Measurements from ENCODE around the gene PKD2L2. TPM values are rescaled to one million over a fixed set of nuclear protein-coding genes. Genes with fewer than 3 reads are reported as not detected.

Gene PKD2L2
- total RNA-seq, 1 experiment from 2014 or later: 0.11 TPM

- in situ Hi-C loops (cut with HindIII; ENCODE audit: low pct_unique_long_range_greater_than_20kb, low sequenced_read_pairs): no loop called here
Measured at GRCh38 chr5:137872466-137872865, 16.8 kb upstream of the PKD2L2 start.

GRCh38 chr5:137876101-137876500, 13.2 kb upstream of the PKD2L2 start:
- in situ Hi-C loops (cut with HindIII; ENCODE audit: low pct_unique_long_range_greater_than_20kb, low sequenced_read_pairs): no loop called here

More at GRCh38 chr5:137872466-137872865, 16.8 kb upstream of the PKD2L2 start:
- no peak for DNase-seq (ENCODE audit: low read depth, low spot score)

GRCh38 chr5:137880313-137880712, 8.9 kb upstream of the PKD2L2 start:
- in situ Hi-C loops (cut with HindIII; ENCODE audit: low pct_unique_long_range_greater_than_20kb, low sequenced_read_pairs): no loop called here

More at GRCh38 chr5:137876101-137876500, 13.2 kb upstream of the PKD2L2 start:
- no peak for DNase-seq (ENCODE audit: low read depth, low spot score)

GRCh38 chr5:137887831-137888230, 1.4 kb upstream of the PKD2L2 start:
- in situ Hi-C loops (cut with HindIII; ENCODE audit: low pct_unique_long_range_greater_than_20kb, low sequenced_read_pairs): no loop called here
- DNase-seq (ENCODE audit: low read depth, low spot score): peak; percentile 13

More at GRCh38 chr5:137880313-137880712, 8.9 kb upstream of the PKD2L2 start:
- peak; percentile 77 for DNase-seq (ENCODE audit: low read depth, low spot score)

- DNase-seq (ENCODE audit: low read depth, low spot score): peak; percentile 53
- in situ Hi-C loops (cut with HindIII; ENCODE audit: low pct_unique_long_range_greater_than_20kb, low sequenced_read_pairs): no loop called here
Measured at GRCh38 chr5:137888466-137888862, 793 bp upstream of the PKD2L2 start.

- no peak for DNase-seq (ENCODE audit: low read depth, low spot score)
- in situ Hi-C loops (cut with HindIII; ENCODE audit: low pct_unique_long_range_greater_than_20kb, low sequenced_read_pairs): no loop called here
Measured at GRCh38 chr5:137890845-137891244, 1.6 kb downstream of the PKD2L2 start.

- in situ Hi-C loops (cut with HindIII; ENCODE audit: low pct_unique_long_range_greater_than_20kb, low sequenced_read_pairs): no loop called here
- DNase-seq (ENCODE audit: low read depth, low spot score): no peak
Measured at GRCh38 chr5:137891849-137892248, 2.6 kb downstream of the PKD2L2 start.

- no peak for DNase-seq (ENCODE audit: low read depth, low spot score)
- in situ Hi-C loops (cut with HindIII; ENCODE audit: low pct_unique_long_range_greater_than_20kb, low sequenced_read_pairs): no loop called here
Measured at GRCh38 chr5:137894586-137894985, 5.3 kb downstream of the PKD2L2 start.

- no peak for DNase-seq (ENCODE audit: low read depth, low spot score)
- in situ Hi-C loops (cut with HindIII; ENCODE audit: low pct_unique_long_range_greater_than_20kb, low sequenced_read_pairs): no loop called here
Measured at GRCh38 chr5:137896560-137896959, 7.3 kb downstream of the PKD2L2 start.

GRCh38 chr5:137899493-137899892, 10.2 kb downstream of the PKD2L2 start:
- in situ Hi-C loops (cut with HindIII; ENCODE audit: low pct_unique_long_range_greater_than_20kb, low sequenced_read_pairs): no loop called here
- DNase-seq (ENCODE audit: low read depth, low spot score): no peak

- DNase-seq (ENCODE audit: low read depth, low spot score): peak; percentile 80
Measured at GRCh38 chr5:137901011-137901817, 12.0 kb downstream of the PKD2L2 start.

GRCh38 chr5:137902408-137903133, 13.3 kb downstream of the PKD2L2 start:
- DNase-seq (ENCODE audit: low read depth, low spot score): no peak
- in situ Hi-C loops (cut with HindIII; ENCODE audit: low pct_unique_long_range_greater_than_20kb, low sequenced_read_pairs): no loop called here

More at GRCh38 chr5:137901011-137901817, 12.0 kb downstream of the PKD2L2 start:
- in situ Hi-C loops (cut with HindIII; ENCODE audit: low pct_unique_long_range_greater_than_20kb, low sequenced_read_pairs): no loop called here

- in situ Hi-C loops (cut with HindIII; ENCODE audit: low pct_unique_long_range_greater_than_20kb, low sequenced_read_pairs): no loop called here
- DNase-seq (ENCODE audit: low read depth, low spot score): no peak
Measured at GRCh38 chr5:137914758-137915157, 25.5 kb downstream of the PKD2L2 start.

GRCh38 chr5:137916923-137917322, 27.7 kb downstream of the PKD2L2 start:
- DNase-seq (ENCODE audit: low read depth, low spot score): no peak

GRCh38 chr5:137921931-137922330, 32.7 kb downstream of the PKD2L2 start:
- no peak for DNase-seq (ENCODE audit: low read depth, low spot score)

More at GRCh38 chr5:137916923-137917322, 27.7 kb downstream of the PKD2L2 start:
- in situ Hi-C loops (cut with HindIII; ENCODE audit: low pct_unique_long_range_greater_than_20kb, low sequenced_read_pairs): no loop called here

GRCh38 chr5:137923856-137924255, 34.6 kb downstream of the PKD2L2 start:
- in situ Hi-C loops (cut with HindIII; ENCODE audit: low pct_unique_long_range_greater_than_20kb, low sequenced_read_pairs): no loop called here
- DNase-seq (ENCODE audit: low read depth, low spot score): peak; percentile 14

More at GRCh38 chr5:137921931-137922330, 32.7 kb downstream of the PKD2L2 start:
- in situ Hi-C loops (cut with HindIII; ENCODE audit: low pct_unique_long_range_greater_than_20kb, low sequenced_read_pairs): no loop called here

GRCh38 chr5:137932800-137933199, 43.5 kb downstream of the PKD2L2 start:
- no peak for DNase-seq (ENCODE audit: low read depth, low spot score)
- in situ Hi-C loops (cut with HindIII; ENCODE audit: low pct_unique_long_range_greater_than_20kb, low sequenced_read_pairs): no loop called here

GRCh38 chr5:137933491-137933911, 44.2 kb downstream of the PKD2L2 start:
- in situ Hi-C loops (cut with HindIII; ENCODE audit: low pct_unique_long_range_greater_than_20kb, low sequenced_read_pairs): no loop called here
- DNase-seq (ENCODE audit: low read depth, low spot score): no peak

Data from SK-MEL-5 (cell line).